Measurements from ENCODE around the gene AGTRAP.
A peak's percentile ranks its signal among the peaks of the same experiment; 100 is the strongest.

AGTRAP gene

GRCh38 chr1:11738783-11739182 lies 2.8 kb downstream of the AGTRAP start:
- TF ChIP-seq, protein P1, sequence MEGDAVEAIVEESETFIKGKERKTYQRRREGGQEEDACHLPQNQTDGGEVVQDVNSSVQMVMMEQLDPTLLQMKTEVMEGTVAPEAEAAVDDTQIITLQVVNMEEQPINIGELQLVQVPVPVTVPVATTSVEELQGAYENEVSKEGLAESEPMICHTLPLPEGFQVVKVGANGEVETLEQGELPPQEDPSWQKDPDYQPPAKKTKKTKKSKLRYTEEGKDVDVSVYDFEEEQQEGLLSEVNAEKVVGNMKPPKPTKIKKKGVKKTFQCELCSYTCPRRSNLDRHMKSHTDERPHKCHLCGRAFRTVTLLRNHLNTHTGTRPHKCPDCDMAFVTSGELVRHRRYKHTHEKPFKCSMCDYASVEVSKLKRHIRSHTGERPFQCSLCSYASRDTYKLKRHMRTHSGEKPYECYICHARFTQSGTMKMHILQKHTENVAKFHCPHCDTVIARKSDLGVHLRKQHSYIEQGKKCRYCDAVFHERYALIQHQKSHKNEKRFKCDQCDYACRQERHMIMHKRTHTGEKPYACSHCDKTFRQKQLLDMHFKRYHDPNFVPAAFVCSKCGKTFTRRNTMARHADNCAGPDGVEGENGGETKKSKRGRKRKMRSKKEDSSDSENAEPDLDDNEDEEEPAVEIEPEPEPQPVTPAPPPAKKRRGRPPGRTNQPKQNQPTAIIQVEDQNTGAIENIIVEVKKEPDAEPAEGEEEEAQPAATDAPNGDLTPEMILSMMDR (IDR thresholded peaks at IDR 0.05; ENCODE audit: borderline replicate concordance, extremely low read depth, low read length, poor library complexity, severe bottlenecking) = no peak
- no peak for TF ChIP-seq EZH2 (IDR thresholded peaks at IDR 0.05; ENCODE audit: borderline replicate concordance, low read depth, low read length, severe bottlenecking)
- Histone ChIP-seq H3K36me3 (ENCODE audit: insufficient read depth, low read length) (no peaks in the 10 kb centered on the region), H3K27me3 (ENCODE audit: insufficient read depth, low read length, poor library complexity) (peaks cover 32% of the 10 kb centered on the region), H3K9ac (ENCODE audit: low read depth, low read length) (no peak overlapping the region), H3K4me3 (ENCODE audit: low read depth in 1 of 2, low read length in 2 of 2) (no peak overlapping the region), H3K4me2 (ENCODE audit: insufficient read depth, low read length) (no peak overlapping the region), H3K9me3 (ENCODE audit: insufficient read depth, low read length, severe bottlenecking) (no peaks in the 10 kb centered on the region), H2AFZ (ENCODE audit: low read depth, low read length) (no peak overlapping the region), H3K27ac (ENCODE audit: low read length) (no peak overlapping the region), H3K4me1 (ENCODE audit: insufficient read depth, low read length) (peaks cover 46% of the 10 kb centered on the region), H3K79me2 (ENCODE audit: insufficient read depth, low read length) (no peaks in the 10 kb centered on the region), H4K20me1 (ENCODE audit: insufficient read depth, low read length) (peaks cover 29% of the 10 kb centered on the region)
- DNase-seq (no peak), ATAC-seq (ENCODE audit: insufficient read depth, low read depth) (no peak)

DNA sequence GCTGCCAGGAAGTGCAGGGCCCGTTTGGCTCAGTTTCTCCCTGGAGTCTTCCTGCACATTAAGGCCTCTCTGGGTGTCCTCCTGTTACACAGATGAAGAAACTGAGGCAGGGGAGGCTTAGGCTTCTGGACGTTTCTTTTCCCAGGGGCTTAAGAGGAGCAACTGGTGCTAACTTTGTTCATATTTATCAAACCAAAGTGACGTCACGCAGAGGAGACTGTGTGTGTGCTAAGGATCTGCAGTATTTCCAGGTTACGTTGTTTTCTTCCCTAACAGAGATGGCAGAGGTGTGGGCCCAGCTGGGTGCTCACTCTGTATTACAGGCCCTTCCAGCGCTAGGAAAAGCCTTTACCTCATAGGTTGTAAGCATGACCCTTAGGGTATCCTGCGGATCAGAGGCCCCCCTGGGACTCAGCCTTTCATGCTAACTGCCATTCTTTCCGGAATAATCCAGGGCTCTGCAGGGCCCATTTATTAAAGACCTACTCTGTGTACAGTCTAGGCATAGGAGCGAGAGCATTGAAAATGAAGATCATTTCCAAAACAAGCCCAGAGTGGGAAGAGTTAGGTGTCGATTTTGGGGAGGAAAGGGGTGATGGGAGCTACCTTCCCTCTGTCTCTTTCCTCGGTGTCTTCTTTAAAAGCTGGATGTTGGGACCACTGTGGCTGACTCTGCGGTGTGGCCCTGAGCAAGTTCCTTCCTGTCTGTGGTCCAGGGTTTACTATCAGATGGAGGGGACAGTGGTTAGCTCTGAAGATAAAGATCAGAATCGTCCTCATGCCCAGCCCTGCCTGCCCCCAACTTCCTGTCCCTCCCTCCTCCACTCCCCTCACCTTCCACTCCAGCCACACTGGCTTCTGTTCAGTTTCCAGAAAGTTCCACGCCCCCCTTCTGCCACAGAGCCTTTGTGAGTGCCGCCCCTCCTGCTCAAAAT lies 4.6 kb downstream of the AGTRAP start:
- DNase-seq (peak; percentile 73), ATAC-seq (ENCODE audit: insufficient read depth, low read depth) (peak; percentile 73)
- H3K36me3 ChIP-seq (ENCODE audit: insufficient read depth, low read length) = no peaks in the 10 kb centered on the region
- H3K79me2 ChIP-seq (ENCODE audit: insufficient read depth, low read length) = no peaks in the 10 kb centered on the region
- H3K27me3 ChIP-seq (ENCODE audit: insufficient read depth, low read length, poor library complexity) = peaks cover 31% of the 10 kb centered on the region
- TF ChIP-seq EZH2 (IDR thresholded peaks at IDR 0.05; ENCODE audit: borderline replicate concordance, low read depth, low read length, severe bottlenecking) = no peak
- TF ChIP-seq, protein P1 (IDR thresholded peaks at IDR 0.05; ENCODE audit: borderline replicate concordance, extremely low read depth, low read length, poor library complexity, severe bottlenecking) = no peak
- H3K4me3 ChIP-seq (ENCODE audit: low read depth in 1 of 2, low read length in 2 of 2) = no peak overlapping the region
- peaks cover 44% of the 10 kb centered on the region for H3K4me1 ChIP-seq (ENCODE audit: insufficient read depth, low read length)
- no peak overlapping the region for H2AFZ ChIP-seq (ENCODE audit: low read depth, low read length)
- H3K4me2 ChIP-seq (ENCODE audit: insufficient read depth, low read length) = peak overlapping the region; percentile 15; the same call in 1 of the 2 replicates
- peak overlapping the region; percentile 18; the same call in 1 of the 2 replicates for H3K27ac ChIP-seq (ENCODE audit: low read length)
- peaks cover 28% of the 10 kb centered on the region for H4K20me1 ChIP-seq (ENCODE audit: insufficient read depth, low read length)
- H3K9me3 ChIP-seq (ENCODE audit: insufficient read depth, low read length, severe bottlenecking) = no peaks in the 10 kb centered on the region
- no peak overlapping the region for H3K9ac ChIP-seq (ENCODE audit: low read depth, low read length)

- no peak for TF ChIP-seq EZH2 (IDR thresholded peaks at IDR 0.05; ENCODE audit: borderline replicate concordance, low read depth, low read length, severe bottlenecking)
- TF ChIP-seq, protein P1 (IDR thresholded peaks at IDR 0.05; ENCODE audit: borderline replicate concordance, extremely low read depth, low read length, poor library complexity, severe bottlenecking) = no peak
- Histone ChIP-seq H3K27ac (ENCODE audit: low read length) (no peak overlapping the region), H3K9ac (ENCODE audit: low read depth, low read length) (no peak overlapping the region), H3K27me3 (ENCODE audit: insufficient read depth, low read length, poor library complexity) (peaks cover 21% of the 10 kb centered on the region), H3K9me3 (ENCODE audit: insufficient read depth, low read length, severe bottlenecking) (no peaks in the 10 kb centered on the region), H2AFZ (ENCODE audit: low read depth, low read length) (no peak overlapping the region), H3K36me3 (ENCODE audit: insufficient read depth, low read length) (no peaks in the 10 kb centered on the region), H3K4me1 (ENCODE audit: insufficient read depth, low read length) (peaks cover 35% of the 10 kb centered on the region), H3K79me2 (ENCODE audit: insufficient read depth, low read length) (no peaks in the 10 kb centered on the region), H3K4me3 (ENCODE audit: low read depth in 1 of 2, low read length in 2 of 2) (no peak overlapping the region), H3K4me2 (ENCODE audit: insufficient read depth, low read length) (peak overlapping the region; percentile 15; the same call in 1 of the 2 replicates), H4K20me1 (ENCODE audit: insufficient read depth, low read length) (peaks cover 30% of the 10 kb centered on the region)
- ATAC-seq (ENCODE audit: insufficient read depth, low read depth) (no peak), DNase-seq (no peak)
Measured at GRCh38 chr1:11741482-11741881, 5.5 kb downstream of the AGTRAP start.

Data from DND-41 (cell line).